Cardiac muscle cell (in vitro differentiated cells and primary cell): ENCODE measurements around the gene TLX2. TPM values are rescaled to one million over a fixed set of nuclear protein-coding genes. Genes with fewer than 3 reads are reported as not detected.

ENCODE experiments used
- DNase-seq, 2 donors: peaks; one replicate each; pipeline versions ENCODE4 v3.0.0 to v3.0.0-alpha.2; 2010 to 2017; ENCODE audit warnings: low read depth in 1 of 2, low spot score in 1 of 2
- H3K27ac ChIP-seq: fragments of 200-600 bp; sonication (generic); 2 replicates; pipeline ENCODE4 v1.5.1; 2016
- H3K27me3 ChIP-seq: fragments of 200-600 bp; sonication (generic); 2 replicates; pipeline ENCODE4 v1.6.0; 2016; ENCODE audit warnings: control low read depth
- H3K36me3 ChIP-seq: fragments of 200-600 bp; sonication (generic); 2 replicates; pipeline ENCODE4 v1.5.1; 2016; ENCODE audit warnings: control low read depth
- H3K4me1 ChIP-seq: fragments of 200-600 bp; sonication (generic); 2 replicates; pipeline ENCODE4 v1.8.1; 2017; ENCODE audit warnings: low read depth, mild to moderate bottlenecking, mixed run types
- H3K4me3 ChIP-seq: fragments of 200-600 bp; sonication (generic); 2 replicates; pipeline ENCODE4 v1.5.1; 2016; ENCODE audit warnings: mild to moderate bottlenecking
- H3K9me3 ChIP-seq: fragments of 200-600 bp; sonication (generic); 2 replicates; pipeline ENCODE4 v1.5.1; 2017; ENCODE audit warnings: low read depth, mild to moderate bottlenecking, control low read depth
- CTCF ChIP-seq: IDR thresholded peaks from 2 replicates; pipeline ENCODE4 v1.5.1; 2012; ENCODE audit warnings: low read depth, mild to moderate bottlenecking, low read length
- polyA plus RNA-seq: library from polyadenylated mRNA; unstranded; fragments of >200 nt; fragmentation: Nextera tagmentation; extraction: Ambion mirVana; gene quantifications from 2 replicates; pipeline ENCODE4 v1.2.1, GENCODE V29; 2016
- total RNA-seq: library from RNA; depleted of rRNA; stranded (reverse); fragments of >200 nt; gene quantifications from 2 replicates; pipeline ENCODE4 v1.2.3, GENCODE V29; 2016

The TLX2 gene
- total and polyA plus RNA-seq, 2 experiments from 2014 or later = 0.06 TPM; not detected in 1

DNA sequence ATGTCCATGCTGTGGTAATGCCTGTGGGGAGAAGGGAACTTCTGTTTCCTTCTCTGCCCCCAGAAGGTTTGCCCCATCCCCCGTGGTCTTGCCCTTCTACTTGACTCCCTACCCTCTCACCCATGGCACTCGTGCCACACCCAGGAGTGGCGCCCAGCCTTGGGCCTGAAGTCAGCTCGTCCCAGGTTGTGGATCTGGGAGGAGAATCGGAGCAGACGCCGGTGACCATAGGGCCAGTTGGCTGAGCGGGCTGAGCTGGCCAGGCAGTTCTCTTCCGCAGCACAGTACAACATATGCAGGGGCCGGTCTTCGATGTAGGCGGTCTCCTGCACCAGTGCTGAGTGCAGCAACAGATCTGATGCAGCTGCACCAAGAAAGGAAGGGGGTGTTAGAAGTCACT lies 20.2 kb downstream of the TLX2 start:
- no peak for DNase-seq
- H3K36me3 ChIP-seq = peaks cover 9% of the 10 kb centered on the region
- H3K9me3 ChIP-seq = no peaks in the 10 kb centered on the region
- TF ChIP-seq CTCF = no peak
- no peaks in the 10 kb centered on the region for H3K27me3 ChIP-seq
- no peak overlapping the region for H3K4me3 ChIP-seq
- H3K27ac ChIP-seq = no peak overlapping the region
- peaks cover 5% of the 10 kb centered on the region for H3K4me1 ChIP-seq

DNA sequence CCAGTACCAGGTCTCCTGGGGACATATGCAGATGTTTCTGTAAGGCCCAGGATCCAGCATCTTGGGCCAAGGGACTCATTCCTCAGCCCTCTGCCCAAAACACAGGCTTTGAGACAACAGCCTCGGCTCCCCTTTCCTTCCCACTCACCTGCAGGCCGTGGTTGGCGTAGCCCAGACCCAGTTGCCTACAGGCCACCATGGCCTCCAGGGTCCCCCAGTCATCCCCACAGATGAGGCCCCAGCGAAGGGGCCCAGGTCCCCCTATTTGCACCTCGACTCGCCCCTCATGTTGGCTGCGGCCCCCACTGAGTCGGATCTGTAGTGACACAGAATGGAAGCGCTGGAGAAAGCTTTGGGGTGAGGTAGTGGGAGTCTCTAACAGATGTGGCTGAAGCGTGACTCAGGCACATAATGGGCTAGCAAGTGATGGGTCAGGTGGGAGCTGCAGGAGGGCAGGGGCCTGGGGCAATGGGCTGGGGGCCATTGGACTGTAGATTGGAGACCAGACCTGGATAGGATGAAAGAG lies 21.3 kb downstream of the TLX2 start:
- Histone ChIP-seq H3K4me1 (peaks cover 4% of the 10 kb centered on the region), H3K9me3 (no peaks in the 10 kb centered on the region), H3K4me3 (no peak overlapping the region), H3K27ac (no peak overlapping the region), H3K36me3 (peaks cover 9% of the 10 kb centered on the region), H3K27me3 (no peaks in the 10 kb centered on the region)
- no peak for DNase-seq
- TF ChIP-seq CTCF = no peak

DNA sequence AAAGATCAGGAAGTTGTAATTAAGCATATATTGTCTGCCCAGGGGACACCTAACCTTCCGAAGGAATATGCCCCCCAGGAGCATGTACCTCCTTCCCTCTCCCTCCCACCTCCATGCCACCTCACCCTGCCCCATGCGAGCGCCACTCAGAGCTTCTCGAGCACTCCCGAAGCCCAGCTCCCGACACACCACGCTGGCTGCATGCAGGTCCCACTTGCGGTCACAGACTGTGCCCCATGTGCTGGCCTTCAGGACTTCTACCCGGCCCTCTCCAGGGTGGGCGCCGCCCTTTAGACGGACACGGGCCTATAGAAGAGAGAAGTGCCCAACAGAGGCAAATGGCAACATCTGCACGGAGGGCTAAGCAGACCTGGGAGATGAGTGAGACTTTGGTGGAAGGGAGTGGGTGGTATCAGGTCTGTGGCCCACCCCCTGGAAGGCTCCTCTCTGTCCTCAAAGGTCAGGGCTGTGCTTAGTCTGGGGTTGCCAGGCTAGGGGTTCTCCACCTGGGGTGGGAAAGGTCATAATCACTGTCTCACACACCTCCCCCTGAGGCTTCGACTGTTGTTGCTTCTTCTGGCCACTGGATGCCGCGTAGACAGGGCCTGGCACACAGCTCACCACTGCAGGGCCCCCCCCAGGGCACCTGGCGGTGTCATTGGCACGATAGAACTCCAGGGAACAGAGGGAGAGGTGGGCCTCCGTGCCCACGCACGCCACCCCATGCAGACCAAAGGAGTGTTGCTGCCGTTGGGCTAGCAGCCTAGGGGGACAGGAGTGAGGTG lies 22.1 kb downstream of the TLX2 start:
- Histone ChIP-seq H3K36me3 (peaks cover 9% of the 10 kb centered on the region), H3K4me3 (no peak overlapping the region), H3K27me3 (no peaks in the 10 kb centered on the region), H3K27ac (no peak overlapping the region), H3K4me1 (no peaks in the 10 kb centered on the region), H3K9me3 (no peaks in the 10 kb centered on the region)
- no peak for DNase-seq
- TF ChIP-seq CTCF = no peak

GRCh38 chr2:74537140-74537539 lies 22.9 kb downstream of the TLX2 start:
- TF ChIP-seq CTCF = no peak
- no peak overlapping the region for H3K27ac ChIP-seq
- H3K4me3 ChIP-seq = no peak overlapping the region
- H3K36me3 ChIP-seq = peaks cover 9% of the 10 kb centered on the region
- DNase-seq = no peak
- no peaks in the 10 kb centered on the region for H3K4me1 ChIP-seq
- no peaks in the 10 kb centered on the region for H3K9me3 ChIP-seq
- no peaks in the 10 kb centered on the region for H3K27me3 ChIP-seq

DNA sequence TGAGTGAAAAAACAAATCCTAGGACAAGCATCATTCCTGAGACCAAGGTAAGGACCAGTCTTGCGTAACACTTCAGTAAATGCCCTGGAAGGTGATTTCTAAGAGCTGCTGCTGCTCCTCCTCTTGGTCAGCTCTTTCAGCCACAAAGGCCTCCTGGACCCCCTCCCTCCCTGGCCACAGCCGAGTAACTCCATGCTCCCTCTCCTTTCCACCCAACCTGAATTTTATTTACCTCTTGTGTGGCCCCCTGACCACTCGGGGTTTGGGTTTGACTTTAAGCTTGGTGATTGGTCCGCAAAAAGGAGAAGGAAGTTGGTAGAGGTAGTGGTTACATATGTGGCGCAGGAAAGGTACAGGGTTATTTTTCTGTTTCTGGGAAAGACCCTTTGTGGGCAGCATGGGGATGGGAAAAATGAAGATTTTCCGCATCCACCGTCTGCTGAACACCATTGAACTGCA lies 24.7 kb downstream of the TLX2 start:
- Histone ChIP-seq H3K4me1 (no peaks in the 10 kb centered on the region), H3K27ac (no peak overlapping the region), H3K9me3 (no peaks in the 10 kb centered on the region), H3K36me3 (no peaks in the 10 kb centered on the region), H3K4me3 (no peak overlapping the region), H3K27me3 (no peaks in the 10 kb centered on the region)
- no peak for TF ChIP-seq CTCF
- DNase-seq = no peak
